ENCODE measurements around the gene CCND1.
A peak's percentile ranks its signal among the peaks of the same experiment; 100 is the strongest.

CCND1 gene

DNA sequence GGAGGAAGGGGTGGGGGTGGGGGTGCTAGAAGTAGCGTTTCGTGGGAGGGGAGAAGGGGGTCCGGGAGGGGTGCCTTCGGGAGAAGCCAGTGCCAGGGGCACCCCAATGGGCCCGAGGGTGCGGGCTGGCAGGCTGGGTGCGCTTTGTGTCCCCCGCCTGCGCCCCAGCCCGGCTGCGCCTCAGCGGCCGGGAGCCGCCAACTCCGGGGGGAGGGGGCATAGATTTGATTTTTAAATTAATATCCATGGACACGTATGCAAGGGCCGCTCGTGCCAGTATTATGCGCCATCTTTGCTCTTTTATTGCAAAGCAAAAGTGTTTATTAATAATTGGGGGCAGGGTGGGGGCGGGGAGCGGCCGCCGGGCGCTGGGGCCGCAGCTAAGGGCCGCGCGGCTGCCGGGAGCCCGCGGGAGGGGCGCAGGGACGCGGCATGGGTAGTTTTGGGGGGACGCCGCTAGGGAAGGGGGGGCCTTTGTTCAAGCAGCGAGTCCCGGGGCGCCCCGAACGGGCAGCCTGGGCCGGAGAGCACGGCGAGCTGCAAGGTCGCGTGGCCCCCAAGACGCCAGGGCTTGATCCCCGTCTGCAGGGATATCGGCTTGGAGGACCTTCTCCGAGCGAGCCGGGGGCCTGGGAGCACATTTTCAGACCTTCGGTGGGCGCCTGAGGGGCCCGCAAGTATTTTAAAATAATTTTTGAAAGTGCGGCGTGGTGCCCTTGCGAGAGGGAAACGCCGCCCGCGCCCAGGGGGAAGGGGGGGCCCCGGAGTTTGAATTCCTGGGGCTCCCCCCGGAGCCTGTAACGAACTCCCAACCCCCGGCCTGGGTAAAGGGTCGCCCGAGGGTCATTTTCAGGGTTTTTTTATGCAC is 959 bp downstream of the CCND1 start:
- DNase-seq = no peak

DNA sequence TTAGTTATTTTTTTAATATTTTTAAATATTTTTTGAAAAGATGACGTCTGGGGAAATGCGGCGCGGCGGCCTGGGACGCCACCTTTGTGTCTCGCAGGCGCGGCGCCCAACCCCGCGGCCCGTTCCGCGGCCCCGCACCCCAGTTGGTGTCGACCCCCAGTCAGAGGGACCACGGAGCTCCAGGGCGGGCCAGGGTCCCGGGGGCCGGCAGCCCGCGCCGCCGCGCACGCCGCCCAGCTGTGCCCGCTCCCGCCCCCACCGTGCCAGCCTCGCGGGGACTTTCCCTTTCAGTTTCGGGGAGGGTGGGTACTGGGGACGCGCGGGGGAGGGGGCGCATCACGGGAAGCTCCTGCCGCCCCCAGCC is 1.6 kb downstream of the CCND1 start:
- DNase-seq = peak in 1 of 14 donors; percentile 29

DNA sequence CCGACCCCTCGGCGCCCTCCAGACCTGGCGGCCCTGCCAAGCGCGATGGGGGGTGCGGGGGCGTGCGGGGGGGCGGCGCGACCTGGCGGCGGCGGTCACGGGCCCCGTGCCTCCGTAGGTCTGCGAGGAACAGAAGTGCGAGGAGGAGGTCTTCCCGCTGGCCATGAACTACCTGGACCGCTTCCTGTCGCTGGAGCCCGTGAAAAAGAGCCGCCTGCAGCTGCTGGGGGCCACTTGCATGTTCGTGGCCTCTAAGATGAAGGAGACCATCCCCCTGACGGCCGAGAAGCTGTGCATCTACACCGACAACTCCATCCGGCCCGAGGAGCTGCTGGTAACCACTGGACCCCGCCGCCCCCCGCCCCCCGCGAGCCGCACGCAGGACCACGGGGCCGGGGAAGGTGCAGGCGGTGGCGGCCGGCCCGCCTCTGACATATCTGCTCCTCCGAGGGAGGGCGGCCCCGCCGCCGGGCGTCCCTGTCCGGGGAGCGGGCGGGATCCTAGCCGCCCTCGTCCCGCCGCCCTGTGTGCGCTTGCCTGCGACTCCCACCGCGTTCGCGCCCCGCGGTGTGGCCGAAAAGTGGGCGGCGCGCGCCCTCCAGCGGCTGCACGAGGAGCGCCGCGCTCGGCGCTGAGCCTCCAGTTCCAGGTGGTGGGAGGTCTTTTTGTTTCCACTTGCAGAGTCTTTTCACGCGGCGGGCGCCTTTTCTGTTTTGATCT is 2.1 kb downstream of the CCND1 start:
- peak in 10 of 14 donors; percentile 18 to 74 (median 34) for DNase-seq

DNA sequence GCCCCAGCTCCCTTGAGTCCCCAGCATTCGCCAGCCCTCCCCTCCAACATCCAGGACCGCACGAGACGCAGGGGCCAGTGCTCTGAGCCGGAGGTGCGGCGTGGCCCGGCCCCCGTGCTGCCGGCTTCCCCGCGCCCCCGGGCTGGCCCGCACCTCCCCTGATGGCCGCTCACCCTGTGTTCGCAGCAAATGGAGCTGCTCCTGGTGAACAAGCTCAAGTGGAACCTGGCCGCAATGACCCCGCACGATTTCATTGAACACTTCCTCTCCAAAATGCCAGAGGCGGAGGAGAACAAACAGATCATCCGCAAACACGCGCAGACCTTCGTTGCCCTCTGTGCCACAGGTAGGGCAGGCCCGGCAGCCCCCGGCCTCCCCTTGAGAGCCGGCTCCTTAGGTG is 2.7 kb downstream of the CCND1 start:
- no peak for DNase-seq

DNA sequence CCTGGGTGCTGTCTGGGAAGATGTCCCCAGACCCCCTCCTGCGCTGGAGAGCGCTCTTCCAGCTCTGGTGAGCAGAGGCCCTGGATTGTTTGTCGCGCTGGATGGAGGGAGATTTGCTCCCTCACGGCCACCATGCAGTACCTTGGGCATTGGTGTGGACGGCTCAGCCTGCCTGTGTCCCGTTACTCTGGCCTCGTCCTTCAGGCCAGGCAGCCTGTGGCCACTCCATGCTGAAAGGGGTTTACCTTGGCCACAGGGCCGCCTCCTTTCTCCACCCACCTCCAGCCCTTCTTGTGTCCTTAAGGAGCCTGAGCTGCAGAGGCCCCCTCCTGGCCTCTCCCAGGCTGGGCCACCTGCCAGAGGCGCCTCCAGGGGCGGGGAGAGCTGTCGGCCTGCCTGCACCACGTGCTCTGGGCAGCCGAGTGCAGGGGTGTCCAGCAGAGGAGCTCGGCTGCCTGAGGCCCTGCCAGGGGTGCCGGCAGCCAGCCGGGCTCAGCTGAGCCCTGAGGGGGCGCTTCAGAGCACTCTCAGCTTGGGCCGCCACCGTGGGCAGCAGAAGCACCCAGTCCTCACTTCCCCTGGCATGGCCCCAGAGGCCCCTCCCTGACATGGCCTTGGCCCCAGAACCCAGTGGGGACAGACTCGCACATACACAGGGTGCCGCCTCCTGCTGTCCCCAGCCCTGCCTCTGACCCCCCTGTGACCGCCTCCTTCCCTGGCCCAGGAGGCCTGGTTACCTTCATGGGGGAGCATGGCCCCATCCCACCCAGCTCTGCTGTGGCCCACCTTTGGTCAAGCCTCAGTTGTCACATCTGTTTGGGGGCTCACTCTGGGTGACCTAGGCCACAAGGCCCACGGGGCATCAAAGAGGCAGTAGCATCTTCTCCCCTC is 3.4 kb downstream of the CCND1 start:
- peak in 8 of 14 donors; percentile 14 to 66 (median 38) for DNase-seq

DNA sequence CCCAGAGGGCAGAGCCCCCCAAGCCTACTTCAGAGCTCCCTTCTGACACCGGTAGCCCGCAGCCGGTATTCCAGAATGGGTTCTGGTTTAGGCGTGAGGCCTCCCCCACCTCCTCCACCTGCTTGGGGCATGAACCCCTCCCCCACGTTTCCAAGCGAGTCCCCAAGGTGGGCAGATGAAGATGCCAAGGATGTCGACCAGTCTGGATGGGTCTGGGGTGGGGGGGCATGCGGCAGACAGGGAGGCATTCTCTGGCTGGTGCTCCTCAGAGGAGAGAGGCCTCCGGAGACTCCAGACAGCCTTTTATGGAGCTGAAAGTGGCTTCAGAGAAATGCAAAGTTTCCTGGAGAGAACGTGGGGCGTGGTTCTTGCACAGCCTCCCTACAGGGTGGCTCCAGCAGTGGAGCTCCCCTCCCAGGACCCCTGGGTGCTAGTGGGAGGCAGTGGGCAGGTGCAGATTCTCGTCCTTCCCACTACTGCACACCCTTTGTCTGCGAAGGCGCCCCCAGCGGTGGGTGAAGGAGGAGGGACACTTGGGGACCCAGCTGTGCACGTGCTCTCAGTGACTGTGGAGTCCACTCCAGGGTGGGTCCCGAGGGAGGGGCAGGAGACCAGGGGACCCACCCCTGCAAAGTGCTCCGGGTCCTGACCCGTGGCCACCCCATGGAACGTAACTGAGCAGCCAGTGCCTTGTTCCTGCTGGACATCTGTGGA is 4.2 kb downstream of the CCND1 start:
- DNase-seq = no peak

DNA sequence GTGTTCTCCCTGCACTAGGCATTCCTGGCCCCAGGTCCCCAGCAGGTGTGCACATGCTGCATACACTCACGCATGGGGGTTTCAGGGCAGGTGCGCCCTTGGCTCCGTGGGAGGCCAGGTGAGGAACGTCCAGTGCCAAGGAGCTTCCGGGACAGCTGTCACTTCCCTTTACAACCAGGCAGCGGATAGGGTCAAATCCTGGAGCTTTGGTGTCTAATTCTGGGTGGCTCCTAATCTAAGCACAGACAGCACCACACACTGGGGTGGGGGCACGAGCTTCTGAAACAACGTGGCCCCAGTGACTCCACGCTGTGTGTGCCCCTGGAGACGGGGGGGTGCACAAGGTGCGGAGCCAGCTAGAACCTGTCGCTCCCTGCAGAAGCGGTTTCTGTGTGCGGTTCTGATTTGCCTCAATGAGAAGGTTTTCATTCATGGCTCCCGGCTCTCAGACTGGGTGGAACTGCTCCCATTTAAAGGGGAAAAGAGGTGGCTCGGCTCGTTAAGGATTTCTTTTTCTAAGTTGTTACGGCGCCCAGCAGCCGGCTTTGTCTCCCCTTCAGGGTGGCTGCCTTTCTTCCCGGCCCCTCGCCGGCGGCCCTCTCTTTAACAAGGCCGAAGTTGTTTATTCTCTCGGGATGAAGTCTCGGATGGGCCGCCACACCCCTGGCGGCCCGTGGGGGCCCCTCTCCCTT is 5.0 kb downstream of the CCND1 start:
- no peak for DNase-seq

DNA sequence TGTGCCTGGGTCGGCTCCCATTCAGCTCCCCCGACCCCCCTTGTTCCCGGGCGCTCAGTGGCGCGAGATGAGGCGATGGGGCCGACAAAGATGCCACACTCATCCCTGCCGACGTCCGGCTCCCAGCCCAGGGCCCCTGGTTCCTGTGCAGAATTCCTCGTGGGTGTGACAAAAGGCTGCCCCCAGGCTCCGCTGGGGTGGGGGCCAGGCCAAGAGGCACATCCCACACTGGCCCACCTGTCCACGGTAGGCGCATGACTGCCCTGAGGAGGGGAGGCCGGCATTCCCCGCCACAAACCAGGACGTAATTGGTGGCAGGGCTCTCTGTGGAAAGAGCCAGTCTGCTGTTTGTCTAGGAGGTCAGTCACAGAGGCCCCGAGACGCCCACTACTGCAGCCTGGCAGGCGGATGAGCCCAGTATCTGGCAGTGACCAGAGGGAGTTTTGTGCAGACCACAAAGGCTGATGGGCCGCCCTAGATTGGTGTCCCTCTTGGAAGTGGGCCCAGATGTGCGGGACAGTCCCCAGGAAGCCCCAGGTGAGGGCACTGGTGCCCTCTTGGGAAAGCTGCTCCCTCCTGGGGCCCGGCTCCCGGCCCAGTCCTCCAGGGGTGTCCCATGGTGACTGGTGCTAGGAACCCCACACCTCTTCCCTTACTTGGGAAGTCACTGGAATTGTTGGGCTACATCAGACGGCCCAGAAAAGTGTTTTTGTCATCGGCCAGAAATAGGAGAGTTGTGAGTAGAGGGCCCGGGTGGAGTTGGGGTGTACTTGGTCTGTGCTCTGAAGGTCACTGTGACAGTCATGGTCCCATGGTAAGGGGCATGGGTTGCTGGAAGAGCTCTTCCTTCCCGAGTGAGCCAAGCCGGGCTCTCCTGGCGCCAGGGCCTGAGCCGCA is 5.8 kb downstream of the CCND1 start:
- DNase-seq = no peak

DNA sequence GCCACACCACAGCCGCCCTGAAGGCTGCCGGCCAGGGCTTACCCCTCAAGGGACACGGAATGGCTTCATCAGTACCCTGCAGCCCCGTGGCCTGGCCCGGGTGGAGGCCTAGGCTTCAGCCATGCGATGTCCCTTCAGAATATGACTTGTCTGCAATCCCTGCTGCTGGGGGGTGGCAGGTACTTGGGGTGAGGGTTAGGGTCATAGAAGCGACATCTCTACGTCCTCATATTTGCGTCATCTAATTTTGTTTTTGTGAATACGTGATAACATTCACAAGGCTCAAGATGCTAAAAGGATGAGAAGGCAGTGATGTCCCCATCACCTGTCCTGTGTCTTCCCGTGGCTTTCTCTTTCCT is 6.4 kb downstream of the CCND1 start:
- DNase-seq = no peak

DNA sequence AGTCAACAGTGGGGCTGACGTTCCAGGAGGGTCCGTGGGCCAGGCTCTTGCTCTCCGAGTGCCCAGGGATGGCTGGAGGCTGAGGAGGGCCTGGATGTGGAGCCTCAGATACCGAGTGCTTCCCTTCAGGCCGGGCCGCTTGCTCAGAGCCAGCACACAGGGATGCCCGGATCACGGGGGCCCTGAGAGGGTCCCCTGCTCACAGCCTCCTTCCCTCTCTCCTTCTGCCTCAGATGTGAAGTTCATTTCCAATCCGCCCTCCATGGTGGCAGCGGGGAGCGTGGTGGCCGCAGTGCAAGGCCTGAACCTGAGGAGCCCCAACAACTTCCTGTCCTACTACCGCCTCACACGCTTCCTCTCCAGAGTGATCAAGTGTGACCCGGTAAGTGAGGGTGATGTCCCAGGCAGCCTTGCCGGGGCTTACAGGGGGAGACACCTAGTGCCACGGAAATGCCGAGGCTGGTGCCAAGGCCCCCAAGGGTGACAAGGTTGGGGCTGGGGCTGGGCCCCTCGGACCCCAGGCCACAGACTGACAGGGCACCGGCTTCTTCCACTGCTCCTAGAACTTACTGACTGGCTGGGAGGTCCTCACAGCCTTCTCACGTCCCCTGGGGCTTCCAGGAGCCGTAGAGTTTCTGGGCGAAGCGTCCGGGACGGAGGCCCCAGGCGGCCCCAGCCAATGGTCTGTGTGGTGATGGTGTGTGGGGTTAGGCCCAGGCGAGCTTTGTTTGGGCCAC is 7.0 kb downstream of the CCND1 start:
- no peak for DNase-seq

DNA sequence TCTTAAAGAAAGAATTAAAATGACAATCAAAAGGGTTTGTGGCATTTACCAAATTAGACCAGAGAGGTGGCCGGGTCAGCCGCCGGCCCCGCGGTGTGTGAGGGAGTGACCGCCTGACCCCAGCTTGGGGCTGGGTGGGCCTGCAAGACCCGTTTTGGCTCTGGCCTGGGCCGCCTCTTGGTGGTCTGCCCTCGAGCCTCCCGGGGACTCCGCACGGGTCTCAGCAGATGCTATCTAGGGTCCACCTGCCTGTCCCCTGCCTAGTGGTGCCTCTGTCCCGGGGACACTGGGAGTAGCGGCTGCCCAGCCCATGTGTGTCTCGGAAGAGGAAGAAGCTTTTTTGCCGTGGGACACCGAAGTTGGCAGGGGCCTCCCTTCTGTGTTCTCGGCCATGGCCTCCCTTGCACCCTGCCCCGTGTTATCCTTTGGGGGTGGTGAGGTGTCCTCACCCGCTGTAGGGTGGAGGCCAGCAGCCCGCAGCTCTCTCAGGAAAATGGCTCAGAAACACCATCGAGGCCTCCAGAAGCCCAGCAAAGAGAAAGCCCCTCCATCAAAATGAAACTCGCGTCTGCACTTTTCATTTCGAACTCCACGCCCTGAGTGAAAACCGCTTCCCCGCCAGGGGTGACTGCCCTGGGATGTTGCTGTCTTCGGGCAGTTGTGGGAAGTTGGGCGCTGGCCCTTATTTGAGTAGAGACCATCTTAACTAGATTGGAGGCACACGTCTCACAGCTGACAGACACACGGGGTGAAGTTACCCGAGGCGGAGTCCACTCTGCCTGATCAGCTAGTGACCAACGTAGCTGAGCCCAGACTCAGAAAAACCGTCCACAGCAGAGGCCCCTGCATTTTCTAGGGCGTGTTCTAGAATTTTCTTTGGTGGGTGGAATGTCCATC is 8.0 kb downstream of the CCND1 start:
- DNase-seq = no peak

DNA sequence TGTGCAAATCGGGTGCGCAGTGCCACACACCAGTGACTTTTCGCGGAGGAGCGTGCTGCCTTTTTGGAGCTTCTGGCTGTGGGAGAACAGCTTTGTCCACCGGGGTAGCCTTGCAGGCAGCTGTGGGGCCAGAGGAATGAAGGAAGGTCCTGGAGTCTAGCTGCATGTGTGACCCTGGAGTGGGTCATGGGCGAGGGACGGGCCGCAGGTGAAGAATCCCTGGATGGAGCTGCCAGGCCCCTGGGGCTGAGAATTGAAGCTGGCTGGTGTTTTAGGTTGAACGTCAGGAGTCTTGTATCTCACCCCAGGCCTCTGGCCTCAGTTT is 8.6 kb downstream of the CCND1 start:
- DNase-seq = no peak

DNA sequence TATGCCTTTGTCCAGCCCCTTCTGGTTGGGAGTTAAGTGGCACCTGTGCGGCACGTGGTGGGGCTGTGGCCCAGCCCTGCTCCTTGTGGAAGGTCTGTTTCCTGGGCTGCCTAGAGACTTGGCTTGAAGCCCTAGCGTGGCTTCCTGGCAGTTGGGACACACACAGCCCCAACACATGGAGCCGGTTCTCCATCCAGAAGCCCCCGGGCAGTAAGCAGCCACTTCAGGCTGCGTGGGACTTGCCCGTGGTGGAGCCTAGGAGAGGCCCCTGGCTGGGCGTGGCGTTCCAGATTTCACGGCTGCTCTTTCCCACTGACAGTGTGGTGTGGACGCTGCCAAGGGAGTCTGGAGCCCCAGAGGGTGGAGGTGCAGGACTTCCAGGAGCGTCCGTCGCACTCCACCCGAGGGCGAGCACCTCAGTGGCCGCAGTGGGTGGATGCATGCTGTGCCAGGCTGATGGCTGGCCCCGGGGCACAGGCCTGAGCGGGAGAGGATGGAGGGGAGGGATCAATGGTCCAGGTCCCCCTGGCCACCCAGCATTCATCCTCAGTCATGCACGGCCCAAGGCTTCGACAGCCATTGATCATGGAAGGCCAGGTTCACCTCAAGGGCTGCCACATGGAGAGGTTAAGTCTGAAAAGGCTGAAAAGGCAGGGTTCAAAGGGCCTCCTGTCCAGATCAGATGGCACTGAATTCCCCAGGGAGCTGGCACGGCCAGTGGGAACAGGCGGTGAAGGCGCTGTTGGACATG is 9.3 kb downstream of the CCND1 start:
- no peak for DNase-seq

DNA sequence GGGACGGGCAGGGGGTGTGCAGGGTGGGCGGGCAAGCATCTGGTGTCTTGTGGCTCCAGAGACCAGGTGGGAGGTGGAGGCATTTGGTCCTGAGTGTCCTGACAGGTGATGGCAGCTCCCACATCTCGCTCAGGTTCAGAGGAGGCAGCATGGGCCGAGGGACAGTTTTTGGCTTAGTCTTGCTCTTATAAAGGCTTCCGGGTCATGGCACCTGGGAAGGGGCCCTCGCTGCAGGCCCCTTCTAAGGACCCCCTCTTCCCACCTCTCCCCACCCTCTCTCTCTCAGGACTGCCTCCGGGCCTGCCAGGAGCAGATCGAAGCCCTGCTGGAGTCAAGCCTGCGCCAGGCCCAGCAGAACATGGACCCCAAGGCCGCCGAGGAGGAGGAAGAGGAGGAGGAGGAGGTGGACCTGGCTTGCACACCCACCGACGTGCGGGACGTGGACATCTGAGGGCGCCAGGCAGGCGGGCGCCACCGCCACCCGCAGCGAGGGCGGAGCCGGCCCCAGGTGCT is 9.9 kb downstream of the CCND1 start:
- no peak for DNase-seq

DNA sequence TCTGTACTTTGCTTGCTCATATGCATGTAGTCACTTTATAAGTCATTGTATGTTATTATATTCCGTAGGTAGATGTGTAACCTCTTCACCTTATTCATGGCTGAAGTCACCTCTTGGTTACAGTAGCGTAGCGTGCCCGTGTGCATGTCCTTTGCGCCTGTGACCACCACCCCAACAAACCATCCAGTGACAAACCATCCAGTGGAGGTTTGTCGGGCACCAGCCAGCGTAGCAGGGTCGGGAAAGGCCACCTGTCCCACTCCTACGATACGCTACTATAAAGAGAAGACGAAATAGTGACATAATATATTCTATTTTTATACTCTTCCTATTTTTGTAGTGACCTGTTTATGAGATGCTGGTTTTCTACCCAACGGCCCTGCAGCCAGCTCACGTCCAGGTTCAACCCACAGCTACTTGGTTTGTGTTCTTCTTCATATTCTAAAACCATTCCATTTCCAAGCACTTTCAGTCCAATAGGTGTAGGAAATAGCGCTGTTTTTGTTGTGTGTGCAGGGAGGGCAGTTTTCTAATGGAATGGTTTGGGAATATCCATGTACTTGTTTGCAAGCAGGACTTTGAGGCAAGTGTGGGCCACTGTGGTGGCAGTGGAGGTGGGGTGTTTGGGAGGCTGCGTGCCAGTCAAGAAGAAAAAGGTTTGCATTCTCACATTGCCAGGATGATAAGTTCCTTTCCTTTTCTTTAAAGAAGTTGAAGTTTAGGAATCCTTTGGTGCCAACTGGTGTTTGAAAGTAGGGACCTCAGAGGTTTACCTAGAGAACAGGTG is 11.1 kb downstream of the CCND1 start:
- no peak for DNase-seq

DNA sequence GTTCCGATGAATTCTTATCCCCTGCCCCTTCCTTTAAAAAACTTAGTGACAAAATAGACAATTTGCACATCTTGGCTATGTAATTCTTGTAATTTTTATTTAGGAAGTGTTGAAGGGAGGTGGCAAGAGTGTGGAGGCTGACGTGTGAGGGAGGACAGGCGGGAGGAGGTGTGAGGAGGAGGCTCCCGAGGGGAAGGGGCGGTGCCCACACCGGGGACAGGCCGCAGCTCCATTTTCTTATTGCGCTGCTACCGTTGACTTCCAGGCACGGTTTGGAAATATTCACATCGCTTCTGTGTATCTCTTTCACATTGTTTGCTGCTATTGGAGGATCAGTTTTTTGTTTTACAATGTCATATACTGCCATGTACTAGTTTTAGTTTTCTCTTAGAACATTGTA is 12.0 kb downstream of the CCND1 start:
- no peak for DNase-seq

DNA sequence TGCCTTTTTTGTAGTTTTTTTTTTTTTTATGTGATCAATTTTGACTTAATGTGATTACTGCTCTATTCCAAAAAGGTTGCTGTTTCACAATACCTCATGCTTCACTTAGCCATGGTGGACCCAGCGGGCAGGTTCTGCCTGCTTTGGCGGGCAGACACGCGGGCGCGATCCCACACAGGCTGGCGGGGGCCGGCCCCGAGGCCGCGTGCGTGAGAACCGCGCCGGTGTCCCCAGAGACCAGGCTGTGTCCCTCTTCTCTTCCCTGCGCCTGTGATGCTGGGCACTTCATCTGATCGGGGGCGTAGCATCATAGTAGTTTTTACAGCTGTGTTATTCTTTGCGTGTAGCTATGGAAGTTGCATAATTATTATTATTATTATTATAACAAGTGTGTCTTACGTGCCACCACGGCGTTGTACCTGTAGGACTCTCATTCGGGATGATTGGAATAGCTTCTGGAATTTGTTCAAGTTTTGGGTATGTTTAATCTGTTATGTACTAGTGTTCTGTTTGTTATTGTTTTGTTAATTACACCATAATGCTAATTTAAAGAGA is 12.5 kb downstream of the CCND1 start:
- DNase-seq = no peak

All from C1 segment of cervical spinal cord (tissue), 14 donors.